Measurements from ENCODE around the gene HSF5.

HSF5 gene

DNA sequence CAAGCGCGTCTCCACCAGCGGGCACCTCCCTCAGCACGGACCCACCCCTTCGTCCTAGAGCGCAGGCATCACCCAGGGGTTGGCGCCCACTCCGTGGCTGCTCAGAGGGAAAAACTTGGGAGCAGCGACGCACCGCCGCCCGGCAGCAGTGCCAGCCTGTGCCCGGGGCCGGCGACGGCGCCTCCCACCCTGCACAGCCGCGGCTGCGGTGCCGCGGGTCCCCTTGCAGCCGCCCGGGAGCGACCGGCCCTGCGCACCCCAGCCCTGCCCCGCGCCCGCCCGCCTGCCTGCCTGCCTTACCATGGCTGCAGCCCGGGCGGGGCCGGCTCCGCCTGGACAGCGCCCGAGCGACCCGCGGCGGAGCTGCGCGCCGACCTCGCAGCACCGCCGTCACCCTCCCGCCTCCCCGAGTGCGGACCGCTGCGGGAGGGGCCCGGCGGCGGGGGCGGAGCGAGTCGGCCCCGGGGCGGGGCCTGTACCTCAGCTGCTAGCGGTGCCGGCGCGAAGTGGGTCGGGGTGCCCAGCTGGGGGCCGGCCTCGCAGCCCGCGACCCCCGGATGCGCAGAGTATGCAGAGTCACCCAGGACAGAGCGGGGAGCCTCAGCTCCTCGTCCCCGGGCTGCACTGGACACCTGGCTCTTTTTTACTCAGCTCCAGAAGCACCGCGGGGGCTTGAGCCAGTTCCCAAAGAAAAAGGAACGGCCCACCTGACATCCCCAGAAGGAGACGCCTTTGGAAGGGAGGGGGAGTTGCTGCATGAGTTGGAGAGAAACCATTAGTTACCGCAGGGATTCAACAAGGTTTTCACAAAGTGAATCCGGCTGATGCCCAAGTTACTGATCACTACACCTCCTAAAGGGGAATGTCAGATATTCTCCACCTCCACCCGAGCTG is 43.7 kb upstream of the HSF5 start:
- no peaks in the 10 kb centered on the region for H3K36me3 ChIP-seq (ENCODE audit: control insufficient read depth in 1 of 2, insufficient read depth in 2 of 2, low read depth in 1 of 2, low read length in 2 of 2)
- H3K18ac ChIP-seq (ENCODE audit: low read depth in 1 of 2, low read length in 2 of 2): peak overlapping the region; percentile 57 to 84
- no peak overlapping the region for H3K9ac ChIP-seq (ENCODE audit: low read length)
- peak; percentile 54 for DNase-seq
- H3K27me3 ChIP-seq (ENCODE audit: control insufficient read depth in 1 of 2, insufficient read depth in 1 of 2, low read length in 2 of 2): peaks cover 59 to 84% of the 10 kb centered on the region in 2 experiments
- peak overlapping the region; percentile 80 for H2AFZ ChIP-seq (ENCODE audit: low read depth, low read length)
- H2BK120ac ChIP-seq (ENCODE audit: low read depth, low read length): no peak overlapping the region
- H4K8ac ChIP-seq (ENCODE audit: low read length): peak overlapping the region; percentile 72
- peaks cover 13% of the 10 kb centered on the region for H3K4me1 ChIP-seq (ENCODE audit: control insufficient read depth, insufficient read depth, low read depth, low read length)
- peak overlapping the region; percentile 52 to 63 for H3K4me3 ChIP-seq (ENCODE audit: insufficient read depth in 1 of 2, low read depth in 1 of 2, low read length in 2 of 2)
- H3K27ac ChIP-seq (ENCODE audit: low read length, poor library complexity, severe bottlenecking): no peak overlapping the region
- no peak overlapping the region for H2BK12ac ChIP-seq (ENCODE audit: low read length in 2 of 2)
- H4K91ac ChIP-seq (ENCODE audit: low read length): no peak overlapping the region
- peak overlapping the region in 1 of 2 experiments; percentile 51 for H3K4ac ChIP-seq (ENCODE audit: low read depth in 1 of 2, low read length in 2 of 2)
- H3K23ac ChIP-seq (ENCODE audit: low read length in 2 of 2): peak overlapping the region in 1 of 2 experiments; percentile 97
- no peaks in the 10 kb centered on the region for H3K9me3 ChIP-seq (ENCODE audit: control insufficient read depth, low read length)
- WGBS: 2% methylated on average over 76 of the region's 82 CpGs
- H2BK15ac ChIP-seq (ENCODE audit: low read depth, poor library complexity, severe bottlenecking): no peak overlapping the region
- no peak overlapping the region for H2BK5ac ChIP-seq (ENCODE audit: low read depth, low read length, poor library complexity, severe bottlenecking)
- H3K14ac ChIP-seq (ENCODE audit: low read length in 2 of 2): peak overlapping the region in 1 of 2 experiments; percentile 46
- no peak overlapping the region for H2AK5ac ChIP-seq (ENCODE audit: low read length, severe bottlenecking)
- peak overlapping the region; percentile 92 for H3K4me2 ChIP-seq (ENCODE audit: low read length, poor library complexity, severe bottlenecking)
- no peaks in the 10 kb centered on the region for H3K79me1 ChIP-seq (replicated peaks; ENCODE audit: low read length, poor library complexity, severe bottlenecking)

DNA sequence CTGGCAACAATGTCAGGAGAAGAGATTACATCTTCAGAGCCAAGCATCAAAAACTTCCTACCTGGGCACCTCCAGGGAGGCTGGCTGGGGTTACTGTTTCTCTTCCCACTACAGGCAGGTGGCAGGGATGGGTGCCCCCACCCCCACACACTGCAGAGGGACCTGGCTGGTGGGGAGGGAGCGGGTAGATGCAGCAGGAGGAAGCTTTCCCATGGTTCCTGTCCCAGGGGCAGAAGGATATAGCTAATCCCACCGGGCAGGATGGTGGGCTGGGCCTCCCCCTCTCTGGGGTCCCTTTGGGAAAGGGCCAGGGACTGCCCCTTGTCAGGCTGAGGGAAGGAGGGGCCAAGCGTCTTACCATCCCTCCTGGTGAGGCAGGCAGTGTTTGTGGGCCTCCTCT is 42.9 kb upstream of the HSF5 start:
- H2BK12ac ChIP-seq (ENCODE audit: low read length in 2 of 2): peak overlapping the region in 1 of 2 experiments; percentile 4
- H2AFZ ChIP-seq (ENCODE audit: low read depth, low read length): peak overlapping the region; percentile 80
- H3K4me2 ChIP-seq (ENCODE audit: low read length, poor library complexity, severe bottlenecking): peak overlapping the region; percentile 92
- no peak for DNase-seq
- no peak overlapping the region for H3K23ac ChIP-seq (ENCODE audit: low read length in 2 of 2)
- H2BK5ac ChIP-seq (ENCODE audit: low read depth, low read length, poor library complexity, severe bottlenecking): no peak overlapping the region
- no peak overlapping the region for H3K4ac ChIP-seq (ENCODE audit: low read depth in 1 of 2, low read length in 2 of 2)
- H3K9ac ChIP-seq (ENCODE audit: low read length): no peak overlapping the region
- no peaks in the 10 kb centered on the region for H3K36me3 ChIP-seq (ENCODE audit: control insufficient read depth in 1 of 2, insufficient read depth in 2 of 2, low read depth in 1 of 2, low read length in 2 of 2)
- H3K14ac ChIP-seq (ENCODE audit: low read length in 2 of 2): no peak overlapping the region
- H2BK15ac ChIP-seq (ENCODE audit: low read depth, poor library complexity, severe bottlenecking): no peak overlapping the region
- no peak overlapping the region for H4K91ac ChIP-seq (ENCODE audit: low read length)
- no peaks in the 10 kb centered on the region for H3K79me1 ChIP-seq (replicated peaks; ENCODE audit: low read length, poor library complexity, severe bottlenecking)
- H2BK120ac ChIP-seq (ENCODE audit: low read depth, low read length): no peak overlapping the region
- H3K27me3 ChIP-seq (ENCODE audit: control insufficient read depth in 1 of 2, insufficient read depth in 1 of 2, low read length in 2 of 2): peaks cover 53 to 78% of the 10 kb centered on the region in 2 experiments
- H2AK5ac ChIP-seq (ENCODE audit: low read length, severe bottlenecking): no peak overlapping the region
- no peak overlapping the region for H4K8ac ChIP-seq (ENCODE audit: low read length)
- H3K4me3 ChIP-seq (ENCODE audit: insufficient read depth in 1 of 2, low read depth in 1 of 2, low read length in 2 of 2): peak overlapping the region in 1 of 2 experiments; percentile 63
- peaks cover 15% of the 10 kb centered on the region for H3K4me1 ChIP-seq (ENCODE audit: control insufficient read depth, insufficient read depth, low read depth, low read length)
- H3K18ac ChIP-seq (ENCODE audit: low read depth in 1 of 2, low read length in 2 of 2): peak overlapping the region in 1 of 2 experiments; percentile 84
- H3K27ac ChIP-seq (ENCODE audit: low read length, poor library complexity, severe bottlenecking): no peak overlapping the region
- 53% methylated on average over 2 of the region's 3 CpGs for WGBS
- H3K9me3 ChIP-seq (ENCODE audit: control insufficient read depth, low read length): no peaks in the 10 kb centered on the region

DNA sequence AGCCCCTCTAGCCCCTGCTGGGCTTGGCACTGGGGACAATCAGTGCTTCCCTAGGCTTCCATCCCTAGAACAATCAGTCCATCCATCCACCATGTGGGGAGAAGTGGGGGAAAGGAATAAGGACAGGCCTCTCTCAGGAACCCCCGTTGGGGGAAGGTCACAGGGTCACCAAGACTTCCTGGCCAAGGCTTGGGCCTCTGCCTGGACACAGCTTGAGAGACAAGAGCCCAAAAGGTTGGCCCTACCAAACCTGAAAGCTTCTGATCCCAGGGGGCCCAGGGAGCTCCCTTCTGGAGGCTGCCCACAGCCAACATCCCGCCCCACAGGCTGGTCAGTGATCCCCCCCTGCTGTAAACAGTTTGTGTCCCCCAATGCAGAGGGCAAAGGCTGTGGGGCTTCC is 42.4 kb upstream of the HSF5 start:
- Histone ChIP-seq H3K27ac (ENCODE audit: low read length, poor library complexity, severe bottlenecking) (no peak overlapping the region), H3K9ac (ENCODE audit: low read length) (no peak overlapping the region), H3K4ac (ENCODE audit: low read depth in 1 of 2, low read length in 2 of 2) (no peak overlapping the region), H3K4me3 (ENCODE audit: insufficient read depth in 1 of 2, low read depth in 1 of 2, low read length in 2 of 2) (no peak overlapping the region), H2BK15ac (ENCODE audit: low read depth, poor library complexity, severe bottlenecking) (peak overlapping the region; percentile 67), H2AK5ac (ENCODE audit: low read length, severe bottlenecking) (no peak overlapping the region), H4K91ac (ENCODE audit: low read length) (no peak overlapping the region), H3K18ac (ENCODE audit: low read depth in 1 of 2, low read length in 2 of 2) (no peak overlapping the region), H2BK120ac (ENCODE audit: low read depth, low read length) (no peak overlapping the region), H2BK5ac (ENCODE audit: low read depth, low read length, poor library complexity, severe bottlenecking) (no peak overlapping the region), H2BK12ac (ENCODE audit: low read length in 2 of 2) (no peak overlapping the region), H3K9me3 (ENCODE audit: control insufficient read depth, low read length) (no peaks in the 10 kb centered on the region), H3K14ac (ENCODE audit: low read length in 2 of 2) (no peak overlapping the region), H3K36me3 (ENCODE audit: control insufficient read depth in 1 of 2, insufficient read depth in 2 of 2, low read depth in 1 of 2, low read length in 2 of 2) (no peaks in the 10 kb centered on the region), H3K4me2 (ENCODE audit: low read length, poor library complexity, severe bottlenecking) (no peak overlapping the region), H3K27me3 (ENCODE audit: control insufficient read depth in 1 of 2, insufficient read depth in 1 of 2, low read length in 2 of 2) (peaks cover 50 to 74% of the 10 kb centered on the region in 2 experiments), H3K4me1 (ENCODE audit: control insufficient read depth, insufficient read depth, low read depth, low read length) (peaks cover 15% of the 10 kb centered on the region), H2AFZ (ENCODE audit: low read depth, low read length) (no peak overlapping the region), H4K8ac (ENCODE audit: low read length) (no peak overlapping the region), H3K79me1 (replicated peaks; ENCODE audit: low read length, poor library complexity, severe bottlenecking) (no peaks in the 10 kb centered on the region), H3K23ac (ENCODE audit: low read length in 2 of 2) (no peak overlapping the region)
- 61% methylated on average over 2 of the region's 2 CpGs for WGBS
- DNase-seq: no peak

DNA sequence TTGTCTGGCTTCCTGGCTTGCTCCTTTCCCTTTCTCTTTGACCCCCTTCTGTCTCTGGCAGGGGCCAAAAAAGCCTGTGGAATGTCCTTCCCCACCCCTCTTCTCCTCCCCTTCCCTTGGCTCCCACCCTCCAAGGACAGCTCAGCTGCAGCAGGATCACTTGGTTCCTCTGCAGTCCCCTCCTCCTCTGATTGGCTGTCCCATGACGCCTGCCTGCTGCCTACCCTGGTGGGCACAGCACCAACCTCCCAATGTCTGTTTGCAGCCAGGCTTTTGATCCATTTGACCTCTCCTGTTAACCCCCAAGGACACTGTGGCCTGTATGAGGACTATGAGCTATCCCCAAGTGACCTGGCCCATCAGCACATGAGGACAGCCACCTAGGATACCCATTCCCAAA is 41.1 kb upstream of the HSF5 start:
- H2BK5ac ChIP-seq (ENCODE audit: low read depth, low read length, poor library complexity, severe bottlenecking): no peak overlapping the region
- H3K27ac ChIP-seq (ENCODE audit: low read length, poor library complexity, severe bottlenecking): no peak overlapping the region
- no peaks in the 10 kb centered on the region for H3K36me3 ChIP-seq (ENCODE audit: control insufficient read depth in 1 of 2, insufficient read depth in 2 of 2, low read depth in 1 of 2, low read length in 2 of 2)
- no peaks in the 10 kb centered on the region for H3K79me1 ChIP-seq (replicated peaks; ENCODE audit: low read length, poor library complexity, severe bottlenecking)
- peak overlapping the region in 1 of 2 experiments; percentile 25 for H3K18ac ChIP-seq (ENCODE audit: low read depth in 1 of 2, low read length in 2 of 2)
- no peak overlapping the region for H2AK5ac ChIP-seq (ENCODE audit: low read length, severe bottlenecking)
- no peaks in the 10 kb centered on the region for H3K9me3 ChIP-seq (ENCODE audit: control insufficient read depth, low read length)
- WGBS: 29% methylated on average over 1 of the region's 1 CpG
- no peak overlapping the region for H3K4ac ChIP-seq (ENCODE audit: low read depth in 1 of 2, low read length in 2 of 2)
- no peak overlapping the region for H3K23ac ChIP-seq (ENCODE audit: low read length in 2 of 2)
- H3K27me3 ChIP-seq (ENCODE audit: control insufficient read depth in 1 of 2, insufficient read depth in 1 of 2, low read length in 2 of 2): peaks cover 41 to 70% of the 10 kb centered on the region in 2 experiments
- no peak overlapping the region for H3K9ac ChIP-seq (ENCODE audit: low read length)
- H3K4me1 ChIP-seq (ENCODE audit: control insufficient read depth, insufficient read depth, low read depth, low read length): peaks cover 21% of the 10 kb centered on the region
- H2BK12ac ChIP-seq (ENCODE audit: low read length in 2 of 2): no peak overlapping the region
- no peak overlapping the region for H3K4me2 ChIP-seq (ENCODE audit: low read length, poor library complexity, severe bottlenecking)
- no peak overlapping the region for H2BK120ac ChIP-seq (ENCODE audit: low read depth, low read length)
- H4K8ac ChIP-seq (ENCODE audit: low read length): no peak overlapping the region
- no peak overlapping the region for H3K4me3 ChIP-seq (ENCODE audit: insufficient read depth in 1 of 2, low read depth in 1 of 2, low read length in 2 of 2)
- H3K14ac ChIP-seq (ENCODE audit: low read length in 2 of 2): no peak overlapping the region
- H4K91ac ChIP-seq (ENCODE audit: low read length): peak overlapping the region; percentile 16
- no peak overlapping the region for H2AFZ ChIP-seq (ENCODE audit: low read depth, low read length)
- no peak overlapping the region for H2BK15ac ChIP-seq (ENCODE audit: low read depth, poor library complexity, severe bottlenecking)
- DNase-seq: no peak
